Measurements from ENCODE around the gene FUOM.
"Not testable (repeated sequence)": the region's sequence is repeated elsewhere in the genome, so short reads cannot be mapped to it uniquely, and the experiment has no call there.

The FUOM gene

DNA sequence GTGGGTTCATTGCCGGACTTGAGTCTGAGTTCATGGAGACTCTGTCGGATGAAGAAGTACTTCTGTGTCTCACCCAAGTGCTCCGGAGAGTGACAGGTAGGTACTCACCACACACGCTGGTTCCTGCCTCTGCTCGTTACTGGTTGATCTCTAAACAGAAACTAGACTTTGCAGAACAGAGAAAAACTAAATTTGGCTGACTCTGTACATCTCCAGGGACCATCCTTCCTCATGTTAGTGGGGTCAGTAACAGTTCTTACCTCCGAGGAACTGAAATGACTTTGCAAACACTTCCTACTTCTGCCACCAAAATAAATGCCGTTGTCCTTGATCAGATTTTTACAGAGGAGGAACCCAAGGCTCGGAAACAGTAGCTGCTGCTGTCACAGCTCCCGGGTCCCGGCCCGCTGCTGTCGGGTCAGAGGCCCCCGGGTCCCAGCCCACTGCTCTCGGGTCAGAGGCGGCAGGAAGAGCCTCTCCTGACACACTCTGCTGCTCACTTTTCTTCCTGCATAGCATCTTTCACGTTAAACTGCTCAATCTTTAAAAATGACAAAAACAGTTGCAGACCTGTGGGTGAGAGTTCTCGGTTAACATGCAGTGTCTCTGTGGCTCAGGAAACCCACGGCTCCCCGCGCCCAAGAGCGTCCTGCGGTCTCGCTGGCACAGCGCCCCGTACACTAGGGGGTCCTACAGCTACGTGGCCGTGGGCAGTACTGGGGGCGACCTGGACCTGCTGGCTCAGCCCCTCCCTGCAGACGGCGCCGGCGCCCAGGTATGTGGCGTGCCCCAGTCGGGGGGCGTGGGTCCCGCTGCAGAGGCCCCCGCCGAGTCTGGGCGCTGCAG lies 31.4 kb upstream of the FUOM start:
- POLR2A ChIA-PET (ENCODE audit: low non-redundant PET) = no interaction called here
- CTCF ChIA-PET = no interaction called here
- TF ChIP-seq, protein P1, sequence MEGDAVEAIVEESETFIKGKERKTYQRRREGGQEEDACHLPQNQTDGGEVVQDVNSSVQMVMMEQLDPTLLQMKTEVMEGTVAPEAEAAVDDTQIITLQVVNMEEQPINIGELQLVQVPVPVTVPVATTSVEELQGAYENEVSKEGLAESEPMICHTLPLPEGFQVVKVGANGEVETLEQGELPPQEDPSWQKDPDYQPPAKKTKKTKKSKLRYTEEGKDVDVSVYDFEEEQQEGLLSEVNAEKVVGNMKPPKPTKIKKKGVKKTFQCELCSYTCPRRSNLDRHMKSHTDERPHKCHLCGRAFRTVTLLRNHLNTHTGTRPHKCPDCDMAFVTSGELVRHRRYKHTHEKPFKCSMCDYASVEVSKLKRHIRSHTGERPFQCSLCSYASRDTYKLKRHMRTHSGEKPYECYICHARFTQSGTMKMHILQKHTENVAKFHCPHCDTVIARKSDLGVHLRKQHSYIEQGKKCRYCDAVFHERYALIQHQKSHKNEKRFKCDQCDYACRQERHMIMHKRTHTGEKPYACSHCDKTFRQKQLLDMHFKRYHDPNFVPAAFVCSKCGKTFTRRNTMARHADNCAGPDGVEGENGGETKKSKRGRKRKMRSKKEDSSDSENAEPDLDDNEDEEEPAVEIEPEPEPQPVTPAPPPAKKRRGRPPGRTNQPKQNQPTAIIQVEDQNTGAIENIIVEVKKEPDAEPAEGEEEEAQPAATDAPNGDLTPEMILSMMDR (conservative IDR thresholded peaks at IDR 0.05; ENCODE audit: low read depth) = no peak
- DNase-seq (ENCODE audit: low spot score) = no peak
- peak overlapping the region; percentile 6; the same call in 1 of the 2 replicates for H3K27ac ChIP-seq

DNA sequence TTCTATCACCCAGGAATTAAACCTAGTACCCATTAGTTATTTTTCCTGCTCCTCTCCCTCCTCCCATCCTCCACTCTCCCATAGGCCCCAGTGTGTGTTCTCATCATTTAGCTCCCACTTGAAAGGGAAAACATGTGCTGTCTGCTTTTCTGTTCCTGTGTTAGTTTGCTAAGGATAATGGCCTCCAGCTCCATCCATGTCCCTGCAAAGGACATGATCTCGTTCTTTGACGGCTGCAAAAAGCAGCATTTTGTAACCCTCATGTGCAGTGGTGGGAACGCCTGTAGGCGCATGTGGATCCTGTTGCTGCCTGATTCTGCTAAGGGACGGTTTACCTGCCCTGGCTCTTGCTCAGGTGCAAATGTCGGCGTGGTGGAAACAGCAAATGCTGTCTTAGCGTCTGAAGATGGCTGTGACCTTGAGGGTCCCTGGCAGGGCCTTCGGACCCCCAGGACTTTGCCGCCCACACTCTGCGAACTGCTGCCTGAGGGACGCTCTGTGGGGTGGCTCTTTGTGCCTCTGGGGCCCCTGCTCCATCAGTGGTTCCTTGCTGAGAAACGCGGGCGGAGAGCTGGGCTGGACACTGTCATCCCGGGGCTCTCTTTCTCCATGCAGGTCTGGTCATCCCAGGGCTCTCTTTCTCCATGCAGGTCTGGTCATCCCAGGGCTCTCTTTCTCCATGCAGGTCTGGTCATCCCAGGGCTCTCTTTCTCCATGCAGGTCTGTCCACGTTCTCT lies 30.6 kb upstream of the FUOM start:
- CTCF ChIA-PET = interaction anchor here (0.6 kb wide), 1 partner anchor 93 kb away, joined by 4 read pairs; no protein-coding TSS in a partner anchor
- DNase-seq (ENCODE audit: low spot score) = no peak
- TF ChIP-seq, protein P1 (conservative IDR thresholded peaks at IDR 0.05; ENCODE audit: low read depth) = no peak
- H3K27ac ChIP-seq = no peak overlapping the region
- POLR2A ChIA-PET (ENCODE audit: low non-redundant PET) = no interaction called here

DNA sequence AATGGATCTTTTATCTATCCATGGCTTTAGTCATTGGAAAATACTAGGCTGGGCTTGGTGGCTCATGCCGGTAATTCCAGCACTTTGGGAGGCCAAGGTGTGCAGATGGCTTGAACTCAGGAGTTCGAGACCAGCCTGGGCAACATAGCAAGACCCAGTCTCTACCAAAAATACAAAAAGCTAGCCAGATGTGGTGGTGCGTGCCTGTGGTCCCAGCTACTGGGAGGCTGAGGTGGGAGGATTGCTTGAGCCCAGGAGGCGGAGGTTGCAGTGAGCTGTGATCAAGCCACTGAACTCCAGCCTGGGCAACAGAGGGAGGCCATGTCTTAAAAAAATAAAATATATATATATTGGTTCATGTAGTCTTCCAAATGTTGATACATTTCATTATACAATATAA lies 29.1 kb upstream of the FUOM start:
- POLR2A ChIA-PET (ENCODE audit: low non-redundant PET); CTCF ChIA-PET; H3K27ac ChIP-seq; DNase-seq (ENCODE audit: low spot score): not testable (repeated sequence)

DNA sequence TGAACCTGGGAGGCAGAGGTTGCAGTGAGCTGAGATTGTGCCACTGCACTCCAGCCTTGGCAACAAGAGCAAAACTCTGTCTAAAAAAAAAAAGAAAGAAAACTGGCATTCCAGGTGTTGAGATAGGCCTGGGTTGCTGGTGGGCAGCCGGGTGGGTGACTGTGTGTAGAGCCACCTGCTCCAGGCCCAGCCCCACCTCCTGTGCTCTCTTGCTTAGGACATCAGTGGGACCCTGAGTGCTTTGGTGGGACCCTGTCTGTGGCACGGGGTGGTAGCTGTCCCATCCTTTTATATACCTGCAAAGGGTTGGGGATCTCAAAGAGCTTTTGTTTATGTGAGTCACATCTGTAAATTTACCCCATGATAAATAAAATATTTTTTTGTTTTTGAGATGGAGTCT lies 27.4 kb upstream of the FUOM start:
- TF ChIP-seq, protein P1 (conservative IDR thresholded peaks at IDR 0.05; ENCODE audit: low read depth) = no peak
- CTCF ChIA-PET = no interaction called here
- H3K27ac ChIP-seq = no peak overlapping the region
- POLR2A ChIA-PET (ENCODE audit: low non-redundant PET) = no interaction called here
- DNase-seq (ENCODE audit: low spot score) = no peak

DNA sequence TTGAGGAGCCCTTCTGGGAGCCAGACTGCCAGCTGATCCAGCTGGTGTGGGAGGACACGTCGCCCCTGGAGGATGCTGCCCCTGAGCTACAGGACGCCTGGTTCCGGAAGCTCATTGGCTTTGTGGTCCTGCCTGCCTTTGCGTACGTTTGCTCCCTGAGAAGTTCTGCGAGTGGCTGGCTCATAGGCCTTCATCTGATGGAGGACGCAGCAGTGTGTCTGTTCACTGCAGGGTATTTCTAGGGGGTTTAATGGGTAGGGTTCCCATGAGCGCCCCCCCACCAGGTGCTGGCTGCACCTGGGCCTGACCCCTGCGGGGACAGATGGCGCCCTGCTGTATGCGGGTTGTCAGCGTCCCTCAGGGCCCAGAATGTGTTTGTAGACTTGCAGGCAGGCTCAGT lies 26.3 kb upstream of the FUOM start:
- CTCF ChIA-PET = no interaction called here
- DNase-seq (ENCODE audit: low spot score) = no peak

GRCh38 chr10:133383551-133383950 lies 25.7 kb upstream of the FUOM start:
- POLR2A ChIA-PET (ENCODE audit: low non-redundant PET) = no interaction called here
- no peak for DNase-seq (ENCODE audit: low spot score)
- TF ChIP-seq, protein P1 (conservative IDR thresholded peaks at IDR 0.05; ENCODE audit: low read depth) = no peak

More for the DNA sequence above, 26.3 kb upstream of the FUOM start:
- TF ChIP-seq, protein P1 (conservative IDR thresholded peaks at IDR 0.05; ENCODE audit: low read depth) = no peak
- POLR2A ChIA-PET (ENCODE audit: low non-redundant PET) = no interaction called here
- no peak overlapping the region for H3K27ac ChIP-seq

DNA sequence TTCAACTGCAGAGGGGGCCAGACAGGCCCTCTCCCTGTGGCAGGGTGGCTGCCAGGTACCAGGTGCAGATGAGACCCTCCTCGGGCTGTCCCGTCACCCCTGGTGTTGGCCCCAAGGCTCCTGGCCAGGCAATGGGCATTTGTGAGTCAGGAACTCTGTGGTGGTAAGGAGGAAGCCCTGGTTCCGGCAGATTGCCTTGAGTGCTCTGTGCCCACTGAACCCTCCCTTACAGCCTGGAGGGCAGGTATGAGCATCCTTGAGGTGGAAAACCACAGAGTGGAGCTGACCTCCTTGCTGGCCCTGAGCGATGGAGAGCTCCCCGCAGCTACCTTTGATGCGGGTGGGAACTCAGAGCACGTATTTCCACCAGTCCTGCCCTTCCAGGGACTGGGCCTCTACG lies 23.2 kb upstream of the FUOM start:
- TF ChIP-seq, protein P1 (conservative IDR thresholded peaks at IDR 0.05; ENCODE audit: low read depth) = no peak
- H3K27ac ChIP-seq = peak overlapping the region; percentile 6; the same call in 1 of the 2 replicates
- CTCF ChIA-PET = no interaction called here

More at GRCh38 chr10:133383551-133383950, 25.7 kb upstream of the FUOM start:
- no peak overlapping the region for H3K27ac ChIP-seq
- CTCF ChIA-PET = no interaction called here

More for the DNA sequence above, 23.2 kb upstream of the FUOM start:
- POLR2A ChIA-PET (ENCODE audit: low non-redundant PET) = interaction anchor here (0.6 kb wide), 1 partner anchor 11 kb away, joined by 3 read pairs; no protein-coding TSS in a partner anchor
- DNase-seq (ENCODE audit: low spot score) = no peak

Data from RWPE1 (cell line).